GM18520 (cell line): ENCODE data around the gene TNMD.

ENCODE experiments used
- ATAC-seq: cut with Tn5 transposase; IDR thresholded peaks from one replicate; pipeline ENCODE4 v1.9.1; 2021; ENCODE audit not compliant: unreplicated experiment

The TNMD gene

GRCh38 chrX:100643956-100644860 lies 59.5 kb downstream of the TNMD start, which contains the start of gene SRPX2:
SRPX2 (plus strand) TSS chrX:100644199; CDS start chrX:100646323, 2,124 bp downstream.
- no peak for ATAC-seq

- no peak for ATAC-seq
Observed at GRCh38 chrX:100645106-100645505, 60.4 kb downstream of the TNMD start.

GRCh38 chrX:100647095-100647494 lies 62.4 kb downstream of the TNMD start:
- ATAC-seq = no peak

GRCh38 chrX:100647739-100648138 lies 63.0 kb downstream of the TNMD start:
- no peak for ATAC-seq

GRCh38 chrX:100648458-100649417 lies 64.0 kb downstream of the TNMD start:
- no peak for ATAC-seq
